SJCRH30 (cell line): ENCODE data around the gene LMNTD2. TPM values are rescaled to one million over a fixed set of nuclear protein-coding genes. Genes with fewer than 3 reads are reported as not detected.
A peak's percentile ranks its signal among the peaks of the same experiment; 100 is the strongest.

Source experiments
- DNase-seq, 2 experiments: peaks; one replicate each; pipeline ENCODE4 v3.0.0-alpha.2; 2015 to 2020
- H3K27ac ChIP-seq: fragments of 250-450 bp; sonication (Bioruptor Pico); 2 replicates; pipeline ENCODE4 v1.5.1; 2020; ENCODE audit warnings: mild to moderate bottlenecking, moderate library complexity
- H3K27me3 ChIP-seq: fragments of 250-450 bp; sonication (Bioruptor Pico); 2 replicates; pipeline ENCODE4 v1.5.1; 2020; ENCODE audit warnings: mild to moderate bottlenecking, moderate library complexity
- H3K36me3 ChIP-seq: fragments of 250-450 bp; sonication (Bioruptor Pico); 2 replicates; pipeline ENCODE4 v1.5.1; 2020; ENCODE audit warnings: mild to moderate bottlenecking, moderate library complexity
- H3K4me1 ChIP-seq: fragments of 250-450 bp; sonication (Bioruptor Pico); 2 replicates; pipeline ENCODE4 v1.5.1; 2020; ENCODE audit warnings: mild to moderate bottlenecking, moderate library complexity
- H3K4me3 ChIP-seq: fragments of 250-450 bp; sonication (Bioruptor Pico); 2 replicates; pipeline ENCODE4 v1.5.1; 2020; ENCODE audit warnings: mild to moderate bottlenecking, moderate library complexity
- H3K9me3 ChIP-seq: fragments of 250-450 bp; sonication (Bioruptor Pico); replicated peaks from 2 replicates; pipeline ENCODE4 v1.5.1; 2020; ENCODE audit warnings: mild to moderate bottlenecking, moderate library complexity
- total RNA-seq: library from RNA; depleted of rRNA; stranded (reverse); fragments of >200 nt; shearing (Covaris generic); gene quantifications from 2 replicates; pipeline ENCODE4 v1.2.3, GENCODE V29; 2014

Gene LMNTD2
- total RNA-seq, 1 experiment from 2014 or later = 0.51 TPM

- H3K4me1 ChIP-seq = peaks cover 16% of the 10 kb centered on the region
- H3K27me3 ChIP-seq = peaks cover 4% of the 10 kb centered on the region; the same call in 1 of the 2 replicates
- H3K27ac ChIP-seq = no peak overlapping the region
- H3K9me3 ChIP-seq = no peaks in the 10 kb centered on the region
- no peak overlapping the region for H3K4me3 ChIP-seq
- DNase-seq = no peak
- no peaks in the 10 kb centered on the region for H3K36me3 ChIP-seq
Observed at GRCh38 chr11:555227-555779, 5.2 kb downstream of the LMNTD2 start.

DNA sequence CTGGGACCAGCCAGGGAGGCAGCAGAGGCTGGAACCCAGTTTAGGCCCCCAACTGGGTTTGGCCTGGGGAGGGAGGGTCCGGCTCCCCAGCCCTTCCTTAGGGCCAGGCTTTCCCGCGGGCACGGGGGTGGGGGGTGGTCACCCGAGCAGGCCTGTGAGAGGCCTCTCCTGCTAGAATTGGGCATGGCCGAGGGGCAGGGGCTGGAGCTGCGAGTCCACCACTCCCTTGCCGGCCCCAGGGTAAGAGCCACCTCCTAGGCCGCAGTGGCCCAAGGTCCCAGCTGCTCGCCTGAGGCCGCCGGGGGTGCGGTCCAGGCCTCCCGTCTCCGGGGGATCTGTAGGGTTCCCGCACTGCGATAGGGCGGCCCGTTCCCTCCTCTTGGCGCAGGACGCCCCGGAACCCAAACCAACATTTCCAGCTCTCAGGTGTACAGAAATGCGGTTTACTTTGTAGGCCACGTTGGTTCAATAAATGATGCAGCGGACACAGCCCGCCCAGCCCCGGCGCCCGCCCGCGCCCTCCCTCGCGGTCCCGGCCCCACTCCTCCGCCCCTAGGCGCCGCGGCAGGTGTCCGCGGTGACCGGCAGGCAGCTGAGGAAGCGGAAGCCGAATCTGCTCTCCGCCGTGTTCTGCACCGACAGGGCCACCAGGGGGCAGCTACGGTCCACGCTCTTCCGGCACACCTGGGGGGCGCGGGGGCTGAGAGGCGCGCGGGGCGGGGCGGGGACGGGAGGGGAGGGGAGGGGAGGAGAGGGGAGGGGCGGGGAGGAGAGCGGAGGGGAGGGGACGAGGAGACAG is 5.9 kb downstream of the LMNTD2 start:
- Histone ChIP-seq H3K27ac (no peak overlapping the region), H3K9me3 (no peaks in the 10 kb centered on the region), H3K27me3 (peaks cover 4% of the 10 kb centered on the region; the same call in 1 of the 2 replicates), H3K4me3 (peak overlapping the region; percentile 15; the same call in 1 of the 2 replicates), H3K36me3 (no peaks in the 10 kb centered on the region), H3K4me1 (peaks cover 16% of the 10 kb centered on the region)
- peak; percentile 64 to 83 for DNase-seq

GRCh38 chr11:553988-554340 is 6.6 kb downstream of the LMNTD2 start:
- no peak for DNase-seq
- peaks cover 4% of the 10 kb centered on the region; the same call in 1 of the 2 replicates for H3K27me3 ChIP-seq
- no peak overlapping the region for H3K27ac ChIP-seq
- no peaks in the 10 kb centered on the region for H3K9me3 ChIP-seq
- no peak overlapping the region for H3K4me3 ChIP-seq
- no peaks in the 10 kb centered on the region for H3K36me3 ChIP-seq
- peaks cover 16% of the 10 kb centered on the region for H3K4me1 ChIP-seq

- Histone ChIP-seq H3K9me3 (no peaks in the 10 kb centered on the region), H3K27me3 (peaks cover 4% of the 10 kb centered on the region; the same call in 1 of the 2 replicates), H3K4me1 (peaks cover 16% of the 10 kb centered on the region), H3K4me3 (no peak overlapping the region), H3K36me3 (no peaks in the 10 kb centered on the region), H3K27ac (no peak overlapping the region)
- DNase-seq = no peak
Observed at GRCh38 chr11:553083-553987, 7.2 kb downstream of the LMNTD2 start.

DNA sequence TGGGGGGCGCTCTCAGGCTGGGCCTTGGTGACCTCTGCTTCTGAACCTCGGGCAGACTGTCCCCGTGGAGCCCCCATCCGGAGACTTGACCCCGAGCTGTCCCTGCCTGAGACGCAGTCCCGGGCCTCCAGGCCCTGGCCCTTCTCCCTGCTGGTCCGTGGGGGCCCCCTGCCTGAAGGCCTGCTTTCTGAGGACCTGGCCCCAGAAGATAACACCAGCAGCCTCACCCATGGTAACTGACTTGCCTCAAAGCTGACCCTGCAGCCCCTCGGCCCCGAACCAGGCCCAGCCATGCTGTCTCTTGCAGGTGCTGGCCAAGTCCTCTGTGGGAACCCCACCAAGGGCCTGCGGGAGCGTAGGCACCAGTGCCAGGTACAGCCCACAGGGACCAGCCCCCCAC is 8.9 kb downstream of the LMNTD2 start:
- H3K27ac ChIP-seq = no peak overlapping the region
- H3K4me1 ChIP-seq = peaks cover 12% of the 10 kb centered on the region
- no peak overlapping the region for H3K4me3 ChIP-seq
- DNase-seq = no peak
- no peaks in the 10 kb centered on the region for H3K9me3 ChIP-seq
- H3K36me3 ChIP-seq = no peaks in the 10 kb centered on the region
- peaks cover 4% of the 10 kb centered on the region; the same call in 1 of the 2 replicates for H3K27me3 ChIP-seq

GRCh38 chr11:551131-551530 is 9.4 kb downstream of the LMNTD2 start:
- DNase-seq = no peak
- no peak overlapping the region for H3K27ac ChIP-seq
- no peaks in the 10 kb centered on the region for H3K36me3 ChIP-seq
- H3K4me3 ChIP-seq = no peak overlapping the region
- peaks cover 4% of the 10 kb centered on the region; the same call in 1 of the 2 replicates for H3K27me3 ChIP-seq
- H3K9me3 ChIP-seq = no peaks in the 10 kb centered on the region
- peaks cover 12% of the 10 kb centered on the region for H3K4me1 ChIP-seq

DNA sequence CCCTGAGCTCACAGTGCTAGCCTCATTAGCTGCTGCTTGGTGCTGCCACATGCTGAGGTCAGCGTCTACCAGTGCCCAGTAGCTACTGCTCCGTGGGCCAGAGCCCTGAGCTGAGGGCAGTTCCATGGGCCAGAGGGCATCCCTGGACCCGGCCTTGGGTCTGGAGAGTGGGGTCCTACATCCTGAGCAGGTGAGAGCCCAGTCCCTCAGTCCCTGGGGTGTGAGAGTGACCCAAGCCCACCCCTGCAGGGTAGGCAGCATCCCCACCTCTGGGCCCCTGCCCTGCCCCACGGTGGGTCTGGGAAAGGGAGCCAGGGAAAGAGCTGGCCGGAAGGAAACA is 9.8 kb downstream of the LMNTD2 start:
- no peak for DNase-seq
- Histone ChIP-seq H3K27me3 (peaks cover 4% of the 10 kb centered on the region; the same call in 1 of the 2 replicates), H3K36me3 (no peaks in the 10 kb centered on the region), H3K27ac (no peak overlapping the region), H3K4me1 (peaks cover 12% of the 10 kb centered on the region), H3K9me3 (no peaks in the 10 kb centered on the region), H3K4me3 (no peak overlapping the region)

DNA sequence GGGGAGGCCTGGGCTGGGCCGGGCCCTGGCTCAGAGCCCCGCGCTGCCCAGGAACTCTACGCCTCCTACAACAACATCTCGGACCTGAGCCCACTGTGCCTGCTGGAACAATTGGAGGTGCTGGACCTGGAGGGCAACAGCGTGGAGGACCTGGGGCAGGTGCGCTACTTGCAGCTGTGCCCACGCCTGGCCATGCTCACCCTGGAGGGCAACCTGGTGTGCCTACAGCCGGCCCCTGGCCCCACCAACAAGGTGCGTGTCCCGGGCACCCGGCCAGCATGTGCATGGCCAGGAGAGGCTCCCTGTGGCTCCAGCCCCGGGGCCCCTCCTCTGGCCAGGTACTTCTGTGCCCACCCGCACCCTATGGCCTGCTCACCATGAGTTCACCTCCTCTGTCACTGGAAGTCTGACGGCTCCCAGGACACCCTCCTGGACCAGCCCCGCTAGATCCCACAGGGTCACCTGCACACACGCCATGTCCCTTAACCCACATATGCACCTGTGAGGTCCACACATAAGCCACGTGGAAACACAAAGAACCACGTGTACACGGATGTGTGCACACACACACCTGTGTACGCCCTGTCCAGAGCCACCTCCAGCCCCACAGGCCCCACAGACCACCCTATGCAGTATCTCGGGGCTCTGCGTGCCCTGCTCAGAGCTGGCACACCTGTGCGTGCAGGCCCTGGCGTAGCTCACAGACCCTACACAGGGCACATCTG is 10.4 kb downstream of the LMNTD2 start:
- H3K27ac ChIP-seq = no peak overlapping the region
- H3K4me1 ChIP-seq = peaks cover 12% of the 10 kb centered on the region
- no peaks in the 10 kb centered on the region for H3K36me3 ChIP-seq
- no peak for DNase-seq
- peaks cover 4% of the 10 kb centered on the region; the same call in 1 of the 2 replicates for H3K27me3 ChIP-seq
- H3K9me3 ChIP-seq = no peaks in the 10 kb centered on the region
- no peak overlapping the region for H3K4me3 ChIP-seq

- Histone ChIP-seq H3K4me3 (no peak overlapping the region), H3K4me1 (peaks cover 4% of the 10 kb centered on the region), H3K36me3 (no peaks in the 10 kb centered on the region)
Observed at GRCh38 chr11:548700-549603, 11.6 kb downstream of the LMNTD2 start.

GRCh38 chr11:545171-545570 is 15.4 kb downstream of the LMNTD2 start:
- H3K9me3 ChIP-seq = no peaks in the 10 kb centered on the region
- H3K27me3 ChIP-seq = no peaks in the 10 kb centered on the region
- no peak overlapping the region for H3K27ac ChIP-seq
- H3K36me3 ChIP-seq = no peaks in the 10 kb centered on the region
- no peak for DNase-seq
- no peak overlapping the region for H3K4me3 ChIP-seq
- no peaks in the 10 kb centered on the region for H3K4me1 ChIP-seq

More at GRCh38 chr11:548700-549603, 11.6 kb downstream of the LMNTD2 start:
- DNase-seq = no peak
- H3K9me3 ChIP-seq = no peaks in the 10 kb centered on the region
- no peak overlapping the region for H3K27ac ChIP-seq
- peaks cover 2% of the 10 kb centered on the region; the same call in 1 of the 2 replicates for H3K27me3 ChIP-seq

- Histone ChIP-seq H3K4me3 (no peak overlapping the region), H3K9me3 (no peaks in the 10 kb centered on the region), H3K27ac (no peak overlapping the region), H3K4me1 (no peaks in the 10 kb centered on the region), H3K36me3 (no peaks in the 10 kb centered on the region), H3K27me3 (no peaks in the 10 kb centered on the region)
- no peak for DNase-seq
Observed at GRCh38 chr11:544817-545166, 15.7 kb downstream of the LMNTD2 start.

GRCh38 chr11:541433-541885 is 19.1 kb downstream of the LMNTD2 start:
- no peaks in the 10 kb centered on the region for H3K36me3 ChIP-seq
- H3K4me1 ChIP-seq = no peaks in the 10 kb centered on the region
- DNase-seq = no peak
- no peaks in the 10 kb centered on the region for H3K27me3 ChIP-seq
- H3K9me3 ChIP-seq = no peaks in the 10 kb centered on the region
- H3K27ac ChIP-seq = no peak overlapping the region
- no peak overlapping the region for H3K4me3 ChIP-seq

GRCh38 chr11:540583-541432 is 19.7 kb downstream of the LMNTD2 start:
- H3K4me1 ChIP-seq = no peaks in the 10 kb centered on the region
- no peak for DNase-seq
- no peaks in the 10 kb centered on the region for H3K36me3 ChIP-seq
- H3K27ac ChIP-seq = no peak overlapping the region
- H3K4me3 ChIP-seq = no peak overlapping the region
- H3K27me3 ChIP-seq = no peaks in the 10 kb centered on the region
- H3K9me3 ChIP-seq = no peaks in the 10 kb centered on the region
